ENCODE results near the gene CSMD2. TPM values are rescaled to one million over a fixed set of nuclear protein-coding genes. Genes with fewer than 3 reads are reported as not detected.

The CSMD2 gene
- total and polyA plus RNA-seq, 2 of the 8 experiments (the other 6 are each of a cell fraction or from before 2014, with no cell fraction given) = 7.0 to 14.7 TPM

DNA sequence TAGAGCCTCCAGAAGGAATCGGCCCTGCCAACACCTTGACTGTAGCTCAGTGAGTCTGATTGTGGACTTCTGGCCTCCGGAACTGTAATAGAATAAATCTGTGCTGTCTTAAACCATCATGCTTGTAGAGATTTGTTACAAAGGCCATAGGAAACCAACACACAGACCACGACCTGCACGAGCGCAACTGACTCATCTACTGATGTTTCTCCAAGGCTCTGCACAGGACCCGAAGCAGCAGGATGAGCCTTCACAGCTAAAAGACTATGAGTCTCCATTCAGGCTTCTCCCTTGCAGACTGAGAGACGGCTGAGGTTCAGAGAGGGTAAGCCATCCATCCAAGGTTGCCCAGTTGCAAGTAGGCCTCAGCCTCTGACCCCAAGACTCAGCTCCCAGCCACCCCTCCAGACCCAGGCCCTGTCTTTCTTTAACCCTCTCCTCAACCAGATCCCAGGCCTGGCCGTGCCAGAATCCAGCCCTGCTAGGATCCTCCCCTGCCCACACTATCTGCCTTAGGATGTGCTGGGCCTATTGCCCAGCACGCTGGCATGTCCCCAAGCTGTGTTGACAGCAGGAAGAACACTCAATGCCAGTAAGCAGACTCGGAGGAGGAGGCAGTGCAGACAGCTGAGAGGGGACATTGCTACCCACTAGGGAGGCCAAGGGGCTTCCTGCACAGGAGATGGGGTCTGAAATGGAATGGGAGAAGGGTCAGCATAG is 192.2 kb downstream of the CSMD2 start (continued):
- TF ChIP-seq CTBP2 (IDR thresholded peaks at IDR 0.05; ENCODE audit: borderline replicate concordance, insufficient read depth, insufficient read length, low read length) (no peak), SUZ12 (IDR thresholded peaks at IDR 0.05; ENCODE audit: low read length) (no peak), RNF2 (IDR thresholded peaks at IDR 0.05; ENCODE audit: borderline replicate concordance, low read depth, low read length, missing control alignments, poor library complexity, severe bottlenecking) (no peak), JUND (IDR thresholded peaks at IDR 0.05; ENCODE audit: low read length) (no peak), TEAD4 (IDR thresholded peaks at IDR 0.05; ENCODE audit: low read depth, low read length) (no peak)
